NCI-H2107 treated with DMSO at 0.1 percent for 48 hours (cell line): ENCODE results near the gene VPREB1.
"Not testable (repeated sequence)": the region's sequence is repeated elsewhere in the genome, so short reads cannot be mapped to it uniquely, and the experiment has no call there.

Source experiments
- DNase-seq: peaks from one replicate; lab custom pipeline; 2025; ENCODE audit not compliant: unreplicated experiment; lab: John Stamatoyannopoulos, UW

Gene VPREB1, protein sequence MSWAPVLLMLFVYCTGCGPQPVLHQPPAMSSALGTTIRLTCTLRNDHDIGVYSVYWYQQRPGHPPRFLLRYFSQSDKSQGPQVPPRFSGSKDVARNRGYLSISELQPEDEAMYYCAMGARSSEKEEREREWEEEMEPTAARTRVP

DNA sequence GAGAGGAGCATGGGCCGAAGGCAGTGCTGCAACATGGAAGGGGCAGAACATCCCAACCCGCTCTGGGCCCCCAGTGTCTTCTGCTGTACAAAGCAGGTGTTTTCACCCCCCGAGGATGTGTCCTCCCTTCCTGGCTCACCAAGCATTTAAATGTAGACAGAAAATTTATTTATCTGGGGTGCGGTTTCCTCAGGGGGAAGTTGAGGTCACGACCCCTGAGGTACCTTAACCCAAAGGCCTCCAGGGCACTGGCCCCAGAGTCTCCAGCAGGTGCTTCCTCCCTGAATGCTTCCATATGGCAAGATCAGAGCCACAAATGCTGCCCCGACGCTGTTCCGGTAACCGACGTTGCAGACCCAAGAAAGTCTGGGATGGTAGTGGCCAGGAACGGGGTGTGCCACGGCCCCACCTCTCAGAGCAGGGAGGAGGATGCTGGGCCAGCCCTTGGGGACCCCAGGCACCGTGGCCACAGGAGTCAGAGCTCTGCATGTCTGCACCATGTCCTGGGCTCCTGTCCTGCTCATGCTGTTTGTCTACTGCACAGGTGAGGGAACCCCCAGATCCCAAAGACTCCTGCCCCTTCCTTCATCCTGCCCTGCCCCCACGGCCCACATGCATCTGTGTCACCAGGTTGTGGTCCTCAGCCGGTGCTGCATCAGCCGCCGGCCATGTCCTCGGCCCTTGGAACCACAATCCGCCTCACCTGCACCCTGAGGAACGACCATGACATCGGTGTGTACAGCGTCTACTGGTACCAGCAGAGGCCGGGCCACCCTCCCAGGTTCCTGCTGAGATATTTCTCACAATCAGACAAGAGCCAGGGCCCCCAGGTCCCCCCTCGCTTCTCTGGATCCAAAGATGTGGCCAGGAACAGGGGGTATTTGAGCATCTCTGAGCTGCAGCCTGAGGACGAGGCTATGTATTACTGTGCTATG is at the start of gene VPREB1:
TSS of gene VPREB1 (plus strand) at position 471 of the 935 bp plus-strand sequence. CDS start at position 499, 28 bp downstream.
- DNase-seq, result no peak

DNA sequence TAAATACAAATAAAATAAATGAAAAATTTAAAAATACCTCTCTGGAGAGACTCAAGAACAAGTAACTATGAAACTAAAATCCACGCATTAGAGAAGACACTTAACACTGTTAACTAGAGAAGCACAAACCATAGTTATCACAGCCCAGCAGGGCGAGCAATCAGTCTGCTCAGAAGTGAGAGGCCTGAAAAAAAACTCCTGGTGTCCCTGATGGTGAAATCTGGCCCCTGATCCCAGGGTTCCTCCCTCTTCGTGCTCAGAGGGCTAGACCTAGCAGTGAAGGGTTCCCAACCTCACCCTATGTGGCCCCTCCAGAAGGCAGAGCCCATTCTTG is 49.7 kb upstream of the VPREB1 start:
- no peak for DNase-seq

DNA sequence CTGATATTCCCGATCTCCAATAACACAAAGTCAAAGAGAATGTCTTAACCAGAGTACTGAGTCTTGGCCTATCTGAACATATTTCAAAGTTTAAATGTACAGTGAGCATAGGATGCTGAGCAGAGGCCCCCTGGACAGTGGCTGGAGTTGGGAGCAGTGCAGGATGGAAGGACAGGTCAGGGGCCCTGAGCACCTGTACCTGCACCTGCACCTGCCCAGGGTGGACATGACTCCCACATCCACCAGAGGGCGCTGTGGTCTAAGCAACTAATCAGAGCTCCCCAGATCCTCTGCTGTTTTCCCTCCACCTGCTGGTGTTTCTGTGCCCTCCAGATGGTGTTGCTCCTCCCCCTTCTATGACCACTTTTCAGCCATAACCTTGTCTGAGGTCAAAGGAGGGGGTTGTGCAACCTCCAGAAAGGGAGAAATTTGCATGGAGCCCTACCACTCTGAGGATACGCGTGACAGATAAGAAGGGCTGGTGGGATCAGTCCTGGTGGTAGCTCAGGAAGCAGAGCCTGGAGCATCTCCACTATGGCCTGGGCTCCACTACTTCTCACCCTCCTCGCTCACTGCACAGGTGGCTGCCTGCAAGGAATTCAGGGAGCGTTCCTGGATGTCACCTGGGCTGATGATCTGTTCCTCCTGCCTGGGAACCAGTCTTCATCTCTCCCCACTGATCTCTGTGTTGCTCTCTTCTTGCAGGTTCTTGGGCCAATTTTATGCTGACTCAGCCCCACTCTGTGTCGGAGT is 49.1 kb upstream of the VPREB1 start:
- DNase-seq, result peak; percentile 81

DNA sequence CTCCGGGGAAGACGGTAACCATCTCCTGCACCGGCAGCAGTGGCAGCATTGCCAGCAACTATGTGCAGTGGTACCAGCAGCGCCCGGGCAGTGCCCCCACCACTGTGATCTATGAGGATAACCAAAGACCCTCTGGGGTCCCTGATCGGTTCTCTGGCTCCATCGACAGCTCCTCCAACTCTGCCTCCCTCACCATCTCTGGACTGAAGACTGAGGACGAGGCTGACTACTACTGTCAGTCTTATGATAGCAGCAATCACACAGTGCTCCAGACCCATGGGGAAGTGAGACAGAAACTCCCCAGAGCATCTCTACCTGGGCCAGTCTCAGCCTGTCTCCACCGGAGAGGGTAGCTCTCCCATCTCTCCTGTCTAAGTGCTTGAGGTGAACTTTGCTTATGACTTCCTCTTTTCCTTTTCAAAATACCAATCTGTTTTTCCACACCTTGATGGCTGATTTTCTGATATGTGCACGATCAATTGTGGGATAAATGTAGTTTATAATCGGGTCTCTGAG is 48.5 kb upstream of the VPREB1 start:
- DNase-seq, result no peak

DNA sequence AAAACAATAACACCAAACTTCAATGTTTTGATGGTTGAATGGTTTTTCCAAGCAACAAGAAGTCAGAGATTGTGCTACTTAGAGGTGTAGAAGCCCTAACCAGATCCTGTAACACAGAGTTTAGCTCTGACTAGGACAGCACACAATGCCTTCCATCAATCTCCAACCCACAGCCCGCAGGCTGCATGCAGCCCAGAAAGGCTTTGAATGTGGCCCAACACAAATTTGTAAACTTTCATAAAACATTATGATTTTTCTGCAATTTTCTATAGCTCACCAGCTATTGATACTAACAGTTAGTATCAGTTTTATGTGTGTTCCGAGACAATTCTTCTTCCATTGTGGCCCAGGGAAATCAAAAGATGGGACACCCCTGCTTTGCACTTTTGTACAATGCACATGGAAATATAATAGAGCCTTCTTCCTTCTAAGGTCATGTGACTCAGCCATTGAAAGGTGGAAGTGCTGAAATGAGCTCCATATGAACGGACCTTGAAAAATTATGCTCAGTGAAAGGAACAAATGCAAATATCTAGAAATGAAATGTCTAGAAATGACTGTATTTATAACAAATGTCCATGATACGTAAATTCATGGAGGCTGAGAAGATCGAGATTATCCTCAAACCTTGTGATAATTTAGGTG is 47.6 kb upstream of the VPREB1 start:
- DNase-seq, result no peak

DNA sequence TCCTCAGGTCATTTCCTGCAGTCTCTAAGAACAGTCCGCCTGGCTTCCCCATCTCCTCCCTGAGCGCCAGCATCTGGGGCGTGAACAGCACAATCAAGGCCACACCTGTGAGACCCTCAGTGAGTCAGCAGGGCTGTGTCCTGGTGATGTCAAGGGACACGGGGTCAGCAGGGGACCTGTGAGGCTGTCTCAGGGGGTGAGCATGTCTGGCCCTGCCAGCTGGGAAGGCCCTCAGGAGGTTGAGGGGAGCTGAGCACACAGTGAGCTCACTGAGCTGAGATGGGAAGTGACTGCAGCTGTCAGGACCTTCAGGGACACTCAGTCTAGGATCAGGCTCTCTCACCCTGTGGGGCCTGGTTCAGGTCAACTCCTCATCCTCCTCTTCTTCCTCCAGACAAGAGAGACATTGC is 46.6 kb upstream of the VPREB1 start:
- no peak for DNase-seq

DNA sequence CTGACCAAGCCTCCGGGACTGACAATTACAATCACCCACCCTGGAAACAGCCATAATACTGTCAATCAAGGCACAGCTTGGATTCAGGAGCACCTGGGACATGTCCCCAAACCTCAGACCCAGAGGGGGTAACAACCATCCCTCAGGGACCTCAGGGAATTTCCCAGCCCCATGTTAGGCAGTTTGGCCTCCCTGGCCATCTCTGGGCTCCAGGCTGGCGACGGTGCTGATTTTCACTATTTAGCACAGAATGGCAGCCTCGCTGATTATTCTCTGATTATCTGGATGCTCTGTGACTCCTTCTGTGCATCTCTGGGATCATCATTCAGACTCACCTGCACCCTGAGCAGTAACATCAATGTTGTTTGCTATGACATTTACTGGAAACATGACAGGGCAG is 45.8 kb upstream of the VPREB1 start:
- no peak for DNase-seq

DNA sequence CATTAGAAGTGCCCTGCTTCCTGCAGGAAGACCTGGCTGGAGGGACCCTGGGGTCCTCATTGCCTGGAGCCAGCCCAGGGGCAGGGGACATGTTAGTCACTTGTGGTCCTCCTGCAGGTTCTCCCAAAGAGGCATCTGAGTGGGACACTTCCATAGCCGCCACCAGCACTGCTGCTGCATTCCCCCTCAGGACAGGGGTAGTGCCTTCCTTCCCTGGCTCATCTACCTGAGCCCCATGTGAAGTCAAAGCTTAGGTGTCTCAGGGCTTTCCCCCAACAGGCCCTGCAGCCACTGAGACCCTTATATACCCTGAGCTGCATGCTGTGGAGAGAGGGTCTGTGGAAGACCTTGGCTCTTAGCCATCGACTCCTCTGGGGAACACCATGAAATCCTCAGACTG is 45.0 kb upstream of the VPREB1 start:
- DNase-seq, result no peak

DNA sequence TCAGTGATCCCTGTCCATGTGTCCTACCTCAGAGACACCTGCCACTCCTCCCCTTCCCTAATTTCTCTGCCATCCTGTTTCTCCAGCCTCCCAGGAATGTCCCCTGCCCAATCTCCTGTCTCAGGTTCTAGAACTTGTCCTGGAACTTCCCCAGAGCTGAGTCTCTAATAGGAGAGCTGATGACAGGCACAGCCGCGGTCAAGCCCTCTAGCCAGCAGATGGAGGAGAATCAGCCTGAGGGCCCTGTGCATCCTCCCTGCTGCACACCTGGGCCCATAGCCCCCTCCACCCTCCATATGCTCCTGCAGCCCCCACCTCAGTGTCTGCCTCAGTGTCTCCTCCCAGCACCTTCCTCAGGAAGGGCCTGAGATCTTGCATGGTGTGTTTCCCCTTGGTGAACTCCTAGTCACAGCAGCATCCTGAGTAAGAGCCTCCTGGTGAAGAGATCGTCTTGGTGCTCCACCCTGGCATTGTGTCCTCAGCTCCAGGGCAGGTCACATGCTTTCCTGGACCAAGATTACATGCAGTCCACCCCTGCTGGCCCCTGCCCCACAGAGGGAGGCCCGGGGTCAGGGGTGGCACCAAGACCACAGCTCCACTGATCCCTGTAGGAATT is 43.9 kb upstream of the VPREB1 start:
- no peak for DNase-seq

DNA sequence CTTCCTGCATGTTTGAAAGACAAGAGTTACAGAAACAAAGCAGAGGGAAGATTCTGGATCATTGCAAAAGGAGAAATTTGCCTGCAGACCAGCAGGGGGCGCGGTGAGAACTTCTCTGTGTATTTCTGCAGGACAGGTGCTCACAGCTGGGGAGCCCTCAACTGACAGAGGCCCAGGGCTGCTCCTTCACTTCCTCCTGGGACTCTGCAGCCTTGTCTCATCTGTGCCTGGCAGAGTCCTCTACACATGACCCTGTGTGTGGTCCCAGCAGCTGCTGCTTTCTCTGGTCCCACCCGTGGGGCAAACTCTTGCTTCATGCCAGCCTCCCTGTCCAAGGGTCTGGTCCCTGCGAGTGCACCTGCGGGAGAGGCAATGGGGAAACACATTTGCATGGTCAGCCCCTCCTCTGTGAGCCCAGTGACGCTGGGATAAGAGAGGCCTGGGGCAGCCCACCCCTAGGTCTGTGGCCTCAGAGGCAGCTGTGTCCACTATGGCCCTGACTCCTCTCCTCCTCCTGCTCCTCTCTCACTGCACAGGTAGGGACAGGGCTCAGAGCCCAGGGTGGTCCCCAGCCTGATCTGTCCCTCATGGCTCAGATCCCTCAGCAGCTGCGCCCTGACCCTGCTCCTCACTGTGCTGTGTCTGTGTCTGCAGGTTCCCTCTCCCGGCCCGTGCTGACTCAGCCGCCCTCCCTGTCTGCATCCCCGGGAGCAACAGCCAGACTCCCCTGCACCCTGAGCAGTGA is 43.2 kb upstream of the VPREB1 start:
- peak; percentile 19 for DNase-seq

DNA sequence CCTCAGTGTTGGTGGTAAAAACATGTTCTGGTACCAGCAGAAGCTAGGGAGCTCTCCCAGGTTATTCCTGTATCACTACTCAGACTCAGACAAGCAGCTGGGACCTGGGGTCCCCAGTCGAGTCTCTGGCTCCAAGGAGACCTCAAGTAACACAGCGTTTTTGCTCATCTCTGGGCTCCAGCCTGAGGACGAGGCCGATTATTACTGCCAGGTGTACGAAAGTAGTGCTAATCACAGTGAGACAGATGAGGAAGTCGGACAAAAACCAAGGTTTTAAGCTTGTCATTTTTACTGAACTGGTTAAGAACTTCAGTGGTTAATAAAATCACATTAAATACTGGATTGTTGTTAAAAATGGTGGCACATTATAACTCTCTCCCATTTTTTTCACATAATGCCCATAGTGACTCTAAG is 42.6 kb upstream of the VPREB1 start:
- DNase-seq, result no peak

DNA sequence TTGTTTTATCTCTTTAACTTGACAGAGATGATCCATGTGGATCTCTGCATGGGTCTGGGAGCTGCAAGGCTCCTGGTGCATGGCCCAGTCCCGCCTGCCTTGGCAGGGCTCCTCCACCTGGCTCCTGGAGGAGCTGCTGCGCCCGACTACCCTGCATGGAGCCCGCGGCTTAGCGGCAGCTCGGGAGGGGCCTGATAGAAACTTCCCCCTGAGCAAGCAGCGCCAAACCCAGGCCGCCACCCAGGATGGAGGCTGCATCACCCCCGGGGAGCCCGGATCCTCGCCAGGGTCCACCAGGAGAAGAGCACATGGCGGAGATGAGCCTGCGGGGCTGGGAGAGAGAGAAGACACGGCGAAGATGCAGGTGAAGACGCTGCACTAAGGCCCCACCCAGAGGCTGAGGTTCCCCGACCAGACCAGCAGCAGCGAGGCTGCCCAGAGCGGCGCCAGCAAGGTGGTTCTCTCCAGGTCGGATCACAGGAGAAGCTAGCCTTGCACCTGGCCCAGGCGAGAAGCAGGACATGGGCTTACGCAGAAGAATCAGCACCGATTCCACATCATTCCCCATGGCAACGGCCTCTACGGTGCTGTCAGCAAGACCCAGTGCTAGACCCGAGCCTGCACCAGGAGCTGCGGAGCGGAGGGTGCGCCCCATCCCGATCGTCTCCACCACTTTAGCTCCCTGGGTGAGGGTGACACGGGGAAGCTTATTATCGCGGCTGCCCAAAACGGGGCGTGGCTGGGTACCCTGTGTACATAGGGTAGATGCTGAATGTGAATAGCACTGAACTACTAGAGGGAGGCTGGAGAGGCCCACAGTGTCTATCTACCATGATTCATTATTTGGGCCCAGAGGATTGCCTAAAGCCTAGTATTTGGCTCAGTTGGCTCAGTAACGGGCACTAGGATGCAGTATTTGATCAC is 41.3 kb upstream of the VPREB1 start:
- DNase-seq, result no peak

DNA sequence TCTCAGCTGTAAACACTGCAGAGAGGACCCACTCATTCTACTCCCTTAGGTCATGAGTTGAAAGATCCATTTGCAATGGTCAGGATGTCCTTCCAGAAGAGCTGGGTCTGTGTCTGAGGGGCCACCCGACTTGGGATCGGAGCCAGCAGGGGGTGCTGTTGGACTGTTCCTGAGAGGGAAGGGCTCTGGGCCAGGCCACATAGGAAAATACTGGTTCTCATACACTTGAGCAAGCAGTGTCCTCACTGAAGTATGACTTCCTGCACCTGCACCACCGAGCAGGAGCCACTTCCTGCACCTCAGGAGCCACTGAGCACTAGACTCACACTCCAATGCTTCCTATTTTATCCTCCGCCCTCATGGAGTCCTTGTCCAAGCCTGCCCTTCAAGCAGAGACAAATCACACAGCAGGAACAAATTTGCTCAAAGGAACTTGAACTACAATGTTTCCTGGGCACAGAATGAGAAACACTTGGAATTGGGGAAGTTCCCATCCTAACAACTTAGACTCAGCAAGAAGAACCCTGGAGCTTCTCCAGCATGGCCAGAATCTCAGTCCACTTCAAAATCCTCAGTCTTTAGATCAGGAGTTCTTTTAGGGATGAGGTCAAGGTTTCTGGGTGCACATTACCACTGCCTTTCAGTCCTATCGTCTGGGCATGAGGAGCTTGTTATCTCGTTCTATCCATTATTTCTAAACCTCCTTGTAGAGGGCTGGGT is 36.6 kb upstream of the VPREB1 start:
- DNase-seq, result peak; percentile 9

DNA sequence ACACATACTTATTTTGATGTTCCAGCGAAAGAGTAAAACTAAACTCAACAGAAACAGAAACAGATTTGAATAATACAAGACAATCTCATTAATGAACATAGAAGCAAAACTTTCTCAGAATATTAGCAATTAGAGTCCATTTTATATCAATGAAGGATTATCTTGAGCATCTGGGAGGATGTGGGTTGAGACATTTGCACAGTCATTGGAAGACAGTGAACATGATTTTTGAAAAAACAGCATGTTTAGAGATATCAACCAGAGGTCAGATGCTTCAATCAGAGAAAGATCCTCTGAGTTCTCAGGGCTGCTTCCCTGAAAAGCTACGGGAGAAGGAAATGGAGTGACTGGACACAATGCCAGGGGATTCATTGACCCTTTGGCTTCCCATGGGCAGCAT is 35.9 kb upstream of the VPREB1 start:
- no peak for DNase-seq

DNA sequence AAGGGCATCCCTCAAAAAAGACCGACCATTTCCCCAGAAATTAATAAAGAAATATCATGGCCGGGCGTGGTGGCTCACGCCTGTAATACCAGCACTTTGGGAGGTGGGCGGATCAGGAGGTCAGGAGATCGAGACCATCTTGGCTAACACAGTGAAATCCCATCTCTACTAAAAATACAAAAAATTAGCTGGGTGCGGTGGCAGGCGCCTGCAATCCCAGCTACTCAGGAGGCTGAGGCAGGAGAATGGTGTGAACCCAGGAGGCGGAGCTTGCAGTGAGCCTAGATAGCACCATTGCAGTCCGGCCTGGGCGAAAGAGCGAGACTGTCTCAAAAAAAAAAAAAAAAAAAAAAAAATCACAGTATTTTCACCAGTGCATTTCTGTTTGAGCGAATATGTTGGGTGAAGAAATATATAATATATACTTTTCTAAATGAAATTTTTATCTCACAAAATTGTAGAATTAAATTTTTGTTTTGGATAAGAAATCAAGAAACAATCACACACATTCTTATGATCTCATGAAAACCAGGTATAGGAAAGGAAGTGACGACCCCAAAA is 35.4 kb upstream of the VPREB1 start:
- not testable (repeated sequence) for DNase-seq

DNA sequence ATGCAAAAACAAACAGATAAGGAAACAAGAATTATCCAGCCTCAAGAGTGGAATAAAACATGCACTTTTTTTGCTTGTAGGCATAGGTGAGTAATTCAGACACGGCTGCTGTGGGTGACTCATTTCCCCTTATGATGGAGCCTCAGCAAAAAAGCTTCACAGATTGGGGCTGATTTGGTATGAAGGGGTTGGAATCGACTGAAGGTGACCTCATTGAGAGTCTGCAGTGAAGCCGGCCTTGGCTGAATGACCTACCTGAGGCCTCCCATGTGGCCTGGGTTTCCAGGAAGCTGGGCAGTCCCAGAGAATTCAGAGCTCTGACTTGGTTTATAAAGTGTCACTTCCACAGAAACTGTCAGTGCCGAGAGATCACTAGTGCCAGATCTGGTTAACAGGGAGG is 34.2 kb upstream of the VPREB1 start:
- DNase-seq, result no peak

DNA sequence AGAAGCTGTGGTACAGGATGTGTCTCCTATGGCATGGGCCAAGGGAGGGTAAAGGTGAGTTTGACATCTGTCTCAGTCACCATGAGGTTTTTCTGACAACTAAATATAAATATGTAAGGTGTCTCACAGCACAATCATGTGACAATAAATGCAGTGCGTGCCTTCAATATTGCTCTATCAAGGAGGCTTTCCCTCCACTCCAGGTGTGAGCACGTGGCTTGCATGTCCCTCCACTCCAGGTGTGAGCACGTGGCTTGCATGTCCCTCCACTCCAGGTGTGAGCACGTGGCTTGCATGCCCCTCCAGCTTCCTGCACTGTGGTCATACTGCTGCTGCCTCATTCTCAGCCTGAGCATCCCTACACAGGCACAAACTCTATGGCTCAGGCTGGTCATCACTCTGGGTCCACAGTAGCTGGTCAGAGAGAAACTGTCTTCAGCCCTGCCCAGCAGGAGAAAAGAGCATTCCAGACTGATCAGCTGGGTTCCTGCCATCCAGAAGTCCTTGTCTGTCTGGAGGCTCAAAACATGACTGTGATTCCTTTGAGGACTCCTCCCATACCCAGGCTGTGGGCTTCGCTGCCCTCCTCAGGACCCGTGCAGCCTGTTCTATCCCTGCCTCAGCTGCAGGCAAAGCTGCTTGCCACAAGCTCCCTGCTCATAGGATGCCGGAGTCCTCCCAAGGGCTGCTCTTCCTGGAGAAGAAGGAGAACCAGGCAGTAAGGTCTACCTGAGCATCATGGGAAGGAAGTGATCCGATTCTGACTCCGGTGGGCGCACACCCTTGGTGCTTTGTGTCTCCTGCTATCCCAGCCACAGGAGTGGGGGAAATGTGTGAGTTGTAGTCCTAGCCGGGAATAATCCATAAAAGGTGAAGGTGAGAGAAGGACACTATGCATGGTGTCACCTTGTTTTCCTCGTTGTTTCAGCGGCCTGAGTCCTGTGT is 33.4 kb upstream of the VPREB1 start:
- no peak for DNase-seq
